Gastrocnemius medialis (tissue), 4 donors: ENCODE measurements around the gene ENPP3.

Experiments
- CTCF ChIP-seq, 5 experiments: fragments of 450-650 bp in 3 of 5; fragments of 200-600 bp in 2 of 5; sonication (generic) in 2 of 5; IDR thresholded peaks in 4 of 5; conservative IDR thresholded peaks in 1 of 5; 1 replicate in 4 of 5; 2 replicates in 1 of 5; pipeline ENCODE4 v1.5.1; 2016 to 2019; ENCODE audit warnings: antibody characterized with exemption in 5 of 5, mild to moderate bottlenecking in 3 of 5, moderate library complexity in 3 of 5
- POLR2A ChIP-seq, 2 donors: fragments of 450-650 bp; IDR thresholded peaks; one replicate each; pipeline ENCODE4 v1.6.1; 2017; ENCODE audit warnings: antibody characterized with exemption in 2 of 2, mild to moderate bottlenecking in 2 of 2, moderate library complexity in 2 of 2

- no peak for TF ChIP-seq POLR2A (IDR thresholded peaks at IDR 0.05)
- no peak for TF ChIP-seq CTCF (IDR thresholded peaks at IDR 0.05 in 4 of 5, conservative IDR thresholded peaks at IDR 0.05 in 1 of 5)
Measured at GRCh38 chr6:131597446-131597845, 39.7 kb upstream of the ENPP3 start.
